ENCODE results near the gene ITGB1BP2. TPM values are rescaled to one million over a fixed set of nuclear protein-coding genes. Genes with fewer than 3 reads are reported as not detected.
A peak's percentile ranks its signal among the peaks of the same experiment; 100 is the strongest.

The ITGB1BP2 gene
- total and polyA plus RNA-seq, 4 donors: 0.23 to 3.3 (median 0.79) TPM

- H3K27me3 ChIP-seq (ENCODE audit: control insufficient read depth in 4 of 4, insufficient read depth in 4 of 4, low read length in 3 of 4): no peaks in the 10 kb centered on the region
- H3K9me3 ChIP-seq (ENCODE audit: control insufficient read depth in 4 of 4, low read length in 3 of 4): peaks cover 0 to 3% (median 0%) of the 10 kb centered on the region in 4 donors
- WGBS: 21% methylated on average over 16 of the region's 16 CpGs
- H3K4me3 ChIP-seq (ENCODE audit: low read depth in 1 of 3, low read length in 3 of 3): peak overlapping the region; percentile 28 to 74 (median 53)
- no peak for DNase-seq (ENCODE audit: low spot score)
- H3K36me3 ChIP-seq (ENCODE audit: control insufficient read depth in 4 of 4, insufficient read depth in 3 of 4, low read depth in 1 of 4, low read length in 3 of 4): no peaks in the 10 kb centered on the region
- no peak for TF ChIP-seq FOXA2 (IDR thresholded peaks at IDR 0.05)
- no peak for TF ChIP-seq SP1 (IDR thresholded peaks at IDR 0.05)
- no peak for TF ChIP-seq EGR1 (IDR thresholded peaks at IDR 0.05; ENCODE audit: low read depth in 2 of 2)
- TF ChIP-seq CTCF (IDR thresholded peaks at IDR 0.05; ENCODE audit: low read depth, low read length, missing input control): no peak
- TF ChIP-seq ATF3 (IDR thresholded peaks at IDR 0.05): no peak
- no peak for TF ChIP-seq RXRA (IDR thresholded peaks at IDR 0.05)
- TF ChIP-seq TAF1 (conservative IDR thresholded peaks at IDR 0.05): no peak
- TF ChIP-seq FOXA1 (IDR thresholded peaks at IDR 0.05): no peak
- no peak for TF ChIP-seq ZBTB33 (IDR thresholded peaks at IDR 0.05)
- H3K9ac ChIP-seq (ENCODE audit: low read depth in 1 of 2, low read length in 2 of 2): no peak overlapping the region
- H3K4me1 ChIP-seq (ENCODE audit: control insufficient read depth in 4 of 4, insufficient read depth in 4 of 4, low read length in 3 of 4): peaks cover 0 to 14% (median 5%) of the 10 kb centered on the region in 4 donors
- peak overlapping the region; percentile 87 to 88 for H3K27ac ChIP-seq (ENCODE audit: low read depth in 1 of 2, low read length in 2 of 2)
Observed at GRCh38 chrX:71282514-71283402, 18.8 kb upstream of the ITGB1BP2 start.

GRCh38 chrX:71283403-71284143, 18.0 kb upstream of the ITGB1BP2 start, which contains the start of gene NONO:
Gene NONO, plus strand, starts transcription at chrX:71283635. Its CDS starts 7,003 bp downstream, at chrX:71290638.
- H3K27ac ChIP-seq (ENCODE audit: low read depth in 1 of 2, low read length in 2 of 2): peak within 1 kb of the TSS; percentile 87 to 88
- H3K27me3 ChIP-seq (ENCODE audit: control insufficient read depth in 4 of 4, insufficient read depth in 4 of 4, low read length in 3 of 4): no peaks in the 10 kb centered on the region
- peaks cover 0 to 3% (median 0%) of the 10 kb centered on the region in 4 donors for H3K9me3 ChIP-seq (ENCODE audit: control insufficient read depth in 4 of 4, low read length in 3 of 4)
- peak within 1 kb of the TSS; percentile 71 to 75 (median 74) for H3K4me3 ChIP-seq (ENCODE audit: low read depth in 1 of 3, low read length in 3 of 3)
- H3K9ac ChIP-seq (ENCODE audit: low read depth in 1 of 2, low read length in 2 of 2): peak within 1 kb of the TSS; percentile 64 to 72
- no peaks in the 10 kb centered on the region for H3K36me3 ChIP-seq (ENCODE audit: control insufficient read depth in 4 of 4, insufficient read depth in 3 of 4, low read depth in 1 of 4, low read length in 3 of 4)
- DNase-seq (ENCODE audit: low spot score): peak; percentile 83
- under 1% methylated on average over 57 of the region's 57 CpGs for WGBS
- H3K4me1 ChIP-seq (ENCODE audit: control insufficient read depth in 4 of 4, insufficient read depth in 4 of 4, low read length in 3 of 4): peaks cover 0 to 14% (median 5%) of the 10 kb centered on the region in 4 donors
- peak; percentile 11 for TF ChIP-seq MAX (IDR thresholded peaks at IDR 0.05)
- no peak for TF ChIP-seq NR2F2 (IDR thresholded peaks at IDR 0.05)
- no peak for TF ChIP-seq CTCF (IDR thresholded peaks at IDR 0.05; ENCODE audit: low read depth, low read length, missing input control)
- no peak for TF ChIP-seq JUND (IDR thresholded peaks at IDR 0.05)
- TF ChIP-seq RXRA (IDR thresholded peaks at IDR 0.05): peak in 1 of 2 donors; percentile 15
- TF ChIP-seq REST (IDR thresholded peaks at IDR 0.05): peak; percentile 74
- peak; percentile 54 for TF ChIP-seq TAF1 (conservative IDR thresholded peaks at IDR 0.05)
- TF ChIP-seq ATF3 (IDR thresholded peaks at IDR 0.05): no peak
- TF ChIP-seq EGR1 (IDR thresholded peaks at IDR 0.05; ENCODE audit: low read depth in 2 of 2): no peak
- no peak for TF ChIP-seq HNF4G (IDR thresholded peaks at IDR 0.05)
- TF ChIP-seq FOXA2 (IDR thresholded peaks at IDR 0.05): no peak
- peak in 1 of 2 donors; percentile 65 for TF ChIP-seq HNF4A (conservative IDR thresholded peaks at IDR 0.05)
- TF ChIP-seq ZBTB33 (IDR thresholded peaks at IDR 0.05): peak; percentile 67

Data from liver (tissue), 9 donors.